WTC11 (cell line): ENCODE measurements around the gene EYA2. TPM values are rescaled to one million over a fixed set of nuclear protein-coding genes. Genes with fewer than 3 reads are reported as not detected.
A peak's percentile ranks its signal among the peaks of the same experiment; 100 is the strongest.

Source experiments
- ATAC-seq: fragments of 200-7000 bp; cut with Tn5 transposase; 2 replicates; pipeline ENCODE4 v1.10.0; 2021; ENCODE audit warnings: mild to moderate bottlenecking, moderate library complexity
- Bru-seq: library from RNA; stranded (reverse); fragments of 400-500 nt; gene quantifications from one replicate; lab custom pipeline; 2021; lab: Mats Ljungman, UMichigan
- CTCF ChIA-PET: fragments of 300-600 bp; sonication (Branson Sonifier 250); formaldehyde crosslinking; loops from one replicate; lab custom pipeline; 2021; ENCODE audit warnings: antibody characterized with exemption; lab: Charles Lee
- POLR2A ChIA-PET: fragments of 350-600 bp; sonication (Branson Sonifier 250); formaldehyde crosslinking; loops from one replicate; lab custom pipeline; 2021; ENCODE audit warnings: antibody characterized with exemption; lab: Charles Lee
- DNase-seq: peaks from one replicate; pipeline ENCODE4 v3.0.0; 2021; ENCODE audit warnings: low spot score
- H3K27ac Mint-ChIP-seq: 2 replicates; pipeline ENCODE4 v1.8.0; 2021; ENCODE audit warnings: mixed read lengths
- H3K27me3 Mint-ChIP-seq: 2 replicates; pipeline ENCODE4 v1.8.0; 2021; ENCODE audit warnings: low read depth, mild to moderate bottlenecking, moderate library complexity, mixed read lengths
- H3K36me3 Mint-ChIP-seq: 2 replicates; pipeline ENCODE4 v1.8.0; 2021; ENCODE audit warnings: mixed read lengths
- H3K4me1 Mint-ChIP-seq: 2 replicates; pipeline ENCODE4 v1.8.0; 2022; ENCODE audit warnings: mixed read lengths
- H3K4me3 Mint-ChIP-seq: 2 replicates; pipeline ENCODE4 v1.8.0; 2021; ENCODE audit warnings: mild to moderate bottlenecking, moderate library complexity, mixed read lengths
- H3K9me3 Mint-ChIP-seq: 2 replicates; pipeline ENCODE4 v1.8.0; 2021; ENCODE audit warnings: mixed read lengths
- AR ChIP-seq: fragments of 250-450 bp; sonication (Bioruptor Pico); IDR thresholded peaks from 2 replicates; pipeline ENCODE4 v1.9.0; 2021; ENCODE audit warnings: mild to moderate bottlenecking
- ARID4B ChIP-seq: sonication (generic); formaldehyde crosslinking; IDR thresholded peaks from 2 replicates; pipeline ENCODE4 v1.8.0; 2023; ENCODE audit warnings: missing genetic modification reagents, mild to moderate bottlenecking, borderline replicate concordance
- CREB1 ChIP-seq: sonication (generic); formaldehyde crosslinking; IDR thresholded peaks from 2 replicates; pipeline ENCODE4 v1.8.0; 2023; ENCODE audit warnings: mild to moderate bottlenecking, missing genetic modification reagents
- E2F5 ChIP-seq: sonication (generic); formaldehyde crosslinking; IDR thresholded peaks from 2 replicates; pipeline ENCODE4 v1.8.1; 2022; ENCODE audit warnings: mild to moderate bottlenecking, moderate library complexity, missing genetic modification reagents
- FOXJ3 ChIP-seq: sonication (generic); formaldehyde crosslinking; IDR thresholded peaks from 2 replicates; pipeline ENCODE4 v1.9.0; 2021; ENCODE audit warnings: missing genetic modification reagents, mild to moderate bottlenecking, borderline replicate concordance
- GABPB1 ChIP-seq: sonication (generic); formaldehyde crosslinking; IDR thresholded peaks from 2 replicates; pipeline ENCODE4 v1.8.1; 2023; ENCODE audit warnings: mild to moderate bottlenecking, missing genetic modification reagents
- GTF2I ChIP-seq: fragments of 250-450 bp; sonication (Bioruptor Pico); conservative IDR thresholded peaks from 2 replicates; pipeline ENCODE4 v1.4.0; 2021; ENCODE audit warnings: mild to moderate bottlenecking
- JAZF1 ChIP-seq: fragments of 250-450 bp; sonication (Bioruptor Pico); IDR thresholded peaks from 2 replicates; pipeline ENCODE4 v1.9.0; 2021; ENCODE audit warnings: moderate library complexity, mild to moderate bottlenecking, inconsistent platforms
- MXD4 ChIP-seq: fragments of 250-450 bp; sonication (Bioruptor Pico); IDR thresholded peaks from 2 replicates; pipeline ENCODE4 v1.8.0; 2021; ENCODE audit warnings: mild to moderate bottlenecking, moderate library complexity, borderline replicate concordance
- PREB ChIP-seq: sonication (generic); formaldehyde crosslinking; IDR thresholded peaks from 2 replicates; pipeline ENCODE4 v1.8.1; 2022; ENCODE audit warnings: mild to moderate bottlenecking, missing genetic modification reagents, moderate library complexity, borderline replicate concordance
- SMAD3 ChIP-seq: sonication (generic); formaldehyde crosslinking; IDR thresholded peaks from 2 replicates; pipeline ENCODE4 v1.8.0; 2022; ENCODE audit warnings: missing genetic modification reagents, mild to moderate bottlenecking, borderline replicate concordance
- SP1 ChIP-seq: sonication (generic); formaldehyde crosslinking; conservative IDR thresholded peaks from 2 replicates; pipeline ENCODE4 v1.8.1; 2022; ENCODE audit warnings: missing genetic modification reagents
- STAT6 ChIP-seq: sonication (generic); formaldehyde crosslinking; conservative IDR thresholded peaks from 2 replicates; pipeline ENCODE4 v1.8.1; 2023; ENCODE audit warnings: mild to moderate bottlenecking, low read depth, missing genetic modification reagents, moderate library complexity
- TEAD1 ChIP-seq: sonication (generic); formaldehyde crosslinking; IDR thresholded peaks from 2 replicates; pipeline ENCODE4 v1.8.0; 2022; ENCODE audit warnings: mild to moderate bottlenecking, missing genetic modification reagents
- TEAD4 ChIP-seq: sonication (generic); formaldehyde crosslinking; IDR thresholded peaks from 2 replicates; pipeline ENCODE4 v1.8.0; 2022; ENCODE audit warnings: mild to moderate bottlenecking, missing genetic modification reagents
- USF1 ChIP-seq: sonication (generic); formaldehyde crosslinking; IDR thresholded peaks from 2 replicates; pipeline ENCODE4 v1.8.0; 2022; ENCODE audit warnings: mild to moderate bottlenecking, missing genetic modification reagents
- ZNF121 ChIP-seq: sonication (generic); formaldehyde crosslinking; IDR thresholded peaks from 2 replicates; pipeline ENCODE4 v1.8.0; 2023; ENCODE audit warnings: missing genetic modification reagents
- ZNF396 ChIP-seq: fragments of 250-450 bp; sonication (Bioruptor Pico); IDR thresholded peaks from 2 replicates; pipeline ENCODE4 v1.8.0; 2021; ENCODE audit warnings: mild to moderate bottlenecking, moderate library complexity, borderline replicate concordance
- ZNF425 ChIP-seq: fragments of 250-450 bp; sonication (Bioruptor Pico); conservative IDR thresholded peaks from 2 replicates; pipeline ENCODE4 v1.9.0; 2021; ENCODE audit warnings: mild to moderate bottlenecking
- long read RNA-seq, 3 experiments: library from RNA in 1 of 3; library from capped mRNA in 1 of 3; library from polyadenylated mRNA in 1 of 3; unstranded in 2 of 3; stranded (forward) in 1 of 3; transcript quantifications; one replicate each; pipeline ENCODE4 v2.0.0, GENCODE V29; 2021
- total RNA-seq: library from RNA; stranded (reverse); gene quantifications from 3 replicates; pipeline ENCODE4 v1.2.3, GENCODE V29; 2021

EYA2 gene
- total RNA-seq (0.64 to 1.5 TPM (median 0.76 TPM) in 3 replicates), Bru-seq, nascent RNA (percentile 23 among the genes with signal in this experiment)
- long read RNA-seq, experiment 1, partial matches to known transcripts, result 0 of 3 reads
- long read RNA-seq, experiment 1, other reads (novel, unspliced or antisense), result 2 of 3 reads
- long read RNA-seq, experiment 2, partial matches to known transcripts, result 0 of 2 reads
- long read RNA-seq, experiment 2, other reads (novel, unspliced or antisense), result 2 of 2 reads
- long read RNA-seq, experiment 3, result 0 reads

- no peak within 1 kb of the TSS for H3K27ac Mint-ChIP-seq
- H3K36me3 Mint-ChIP-seq, result no peaks in the 10 kb centered on the region
- ChIA-PET CTCF (interaction anchor here (0.6 to 1.4 kb wide), 6 partner anchors 24 to 205 kb away, joined by 3 to 6 read pairs (median 4); no protein-coding TSS in a partner anchor), POLR2A (no interaction called here)
- TF ChIP-seq SP1 (CRISPR knock-in tag), result no peak
- TF ChIP-seq ARID4B (CRISPR knock-in tag), result no peak
- no peak for TF ChIP-seq SMAD3 (CRISPR knock-in tag)
- TF ChIP-seq ZNF396, result no peak
- no peak for TF ChIP-seq USF1
- TF ChIP-seq JAZF1 (CRISPR knock-in tag), result no peak
- TF ChIP-seq E2F5 (CRISPR knock-in tag), result no peak
- TF ChIP-seq AR (CRISPR knock-in tag), result no peak
- no peak for TF ChIP-seq GTF2I
- no peak for TF ChIP-seq PREB (CRISPR knock-in tag)
- DNase-seq (peak; percentile 48), ATAC-seq (peak; percentile 79)
- peaks cover 32% of the 10 kb centered on the region for H3K4me1 Mint-ChIP-seq
- H3K9me3 Mint-ChIP-seq, result no peaks in the 10 kb centered on the region
- peak within 1 kb of the TSS; percentile 83 for H3K4me3 Mint-ChIP-seq
- H3K27me3 Mint-ChIP-seq, result peaks cover 48% of the 10 kb centered on the region
Observed at GRCh38 chr20:46894579-46894958, at the start of gene EYA2. EYA2 (plus strand) TSS chr20:46894843; CDS start chr20:46990011, 95,168 bp downstream.

GRCh38 chr20:46844965-46845364 is 49.7 kb upstream of the EYA2 start:
- ChIA-PET POLR2A (no interaction called here), CTCF (no interaction called here)
- Mint-ChIP-seq H3K36me3 (no peaks in the 10 kb centered on the region), H3K27ac (no peak overlapping the region), H3K27me3 (no peaks in the 10 kb centered on the region), H3K9me3 (peaks cover 15% of the 10 kb centered on the region), H3K4me1 (no peaks in the 10 kb centered on the region), H3K4me3 (no peak overlapping the region)
- no peak for DNase-seq
- ATAC-seq, result no peak
- no peak for TF ChIP-seq MXD4 (CRISPR knock-in tag)
- no peak for TF ChIP-seq STAT6 (CRISPR knock-in tag)
- TF ChIP-seq TEAD4 (CRISPR knock-in tag), result no peak
- no peak for TF ChIP-seq ZNF425 (CRISPR knock-in tag)
- no peak for TF ChIP-seq FOXJ3 (CRISPR knock-in tag)
- TF ChIP-seq GABPB1 (CRISPR knock-in tag), result 0 out of 2 replicates have a peak, but pooled peaks have one; percentile 35
- no peak for TF ChIP-seq CREB1 (CRISPR knock-in tag)
- no peak for TF ChIP-seq ZNF121 (CRISPR knock-in tag)
- TF ChIP-seq TEAD1, result no peak
